GM12878 (cell line): ENCODE data around the gene MMP20. TPM values are rescaled to one million over a fixed set of nuclear protein-coding genes. Genes with fewer than 3 reads are reported as not detected.
A peak's percentile ranks its signal among the peaks of the same experiment; 100 is the strongest.

Experiments
- ATF7 ChIP-seq: fragments of 450-650 bp; IDR thresholded peaks from 2 replicates; pipeline ENCODE4 v1.6.1; 2016; ENCODE audit warnings: low read depth, mild to moderate bottlenecking
- BACH1 ChIP-seq: fragments of 450-650 bp; IDR thresholded peaks from 2 replicates; pipeline ENCODE4 v1.6.1; 2017; ENCODE audit warnings: mild to moderate bottlenecking, borderline replicate concordance
- BHLHE40 ChIP-seq, 2 experiments: fragments of 450-650 bp in 1 of 2; IDR thresholded peaks; 2 replicates each; pipeline ENCODE4 v1.6.1; 2011 to 2017; ENCODE audit warnings: low read depth in 2 of 2, borderline replicate concordance in 1 of 2, improper control_type of control experiment in 1 of 2, low read length in 1 of 2, mild to moderate bottlenecking in 1 of 2
- CHD1 ChIP-seq: IDR thresholded peaks from 2 replicates; pipeline ENCODE4 v1.6.1; 2012; ENCODE audit warnings: low read depth, low read length, improper control_type of control experiment
- CHD2 ChIP-seq: IDR thresholded peaks from 2 replicates; pipeline ENCODE4 v1.6.1; 2011; ENCODE audit warnings: low read depth, low read length, improper control_type of control experiment, borderline replicate concordance
- CREB1 ChIP-seq: IDR thresholded peaks from 2 replicates; pipeline ENCODE4 v1.6.1; 2012; ENCODE audit warnings: low read depth, mild to moderate bottlenecking, inconsistent platforms
- CTCF ChIP-seq, 3 experiments: IDR thresholded peaks in 2 of 3; conservative IDR thresholded peaks in 1 of 3; 2 replicates each; pipeline ENCODE4 v1.5.1; 2011; ENCODE audit warnings: low read depth in 3 of 3, low read length in 3 of 3, mild to moderate bottlenecking in 3 of 3, control low read depth in 2 of 3, moderate library complexity in 2 of 3, inconsistent platforms in 1 of 3, mixed read lengths in 1 of 3; ENCODE audit not compliant: control insufficient read depth in 2 of 3, insufficient read depth in 1 of 3; ENCODE audit errors: extremely low read depth in 1 of 3
- CUX1 ChIP-seq: IDR thresholded peaks from 2 replicates; pipeline ENCODE4 v1.6.1; 2012; ENCODE audit warnings: improper control_type of control experiment, low read depth, low read length; ENCODE audit not compliant: insufficient replicate concordance
- EED ChIP-seq: sonication (generic); IDR thresholded peaks from 2 replicates; pipeline ENCODE4 v1.6.1; 2016; ENCODE audit warnings: antibody characterized with exemption, low read depth
- HDAC2 ChIP-seq: fragments of 200-600 bp; sonication (generic); IDR thresholded peaks from 2 replicates; pipeline ENCODE4 v1.6.1; 2017
- HDAC6 ChIP-seq: fragments of 200-600 bp; sonication (generic); IDR thresholded peaks from one replicate; pipeline ENCODE4 v1.8.0; 2017; ENCODE audit warnings: antibody characterized with exemption; ENCODE audit not compliant: unreplicated experiment
- IKZF1 ChIP-seq: fragments of 450-650 bp; conservative IDR thresholded peaks from 2 replicates; pipeline ENCODE4 v1.6.1; 2017; ENCODE audit warnings: antibody characterized with exemption, mild to moderate bottlenecking
- IRF5 ChIP-seq: fragments of 450-650 bp; IDR thresholded peaks from 2 replicates; pipeline ENCODE4 v1.6.1; 2017; ENCODE audit warnings: borderline replicate concordance
- JUNB ChIP-seq: IDR thresholded peaks from 2 replicates; pipeline ENCODE4 v1.6.1; 2016; ENCODE audit warnings: antibody characterized with exemption, mild to moderate bottlenecking
- MLLT1 ChIP-seq: fragments of 450-650 bp; IDR thresholded peaks from 2 replicates; pipeline ENCODE4 v1.6.1; 2016; ENCODE audit warnings: mild to moderate bottlenecking
- MTA3 ChIP-seq: IDR thresholded peaks from 2 replicates; pipeline ENCODE4 v1.6.1; 2012; ENCODE audit warnings: low read length, inconsistent platforms, borderline replicate concordance
- NFYA ChIP-seq: IDR thresholded peaks from 2 replicates; pipeline ENCODE4 v1.6.1; 2011; ENCODE audit warnings: low read depth, mild to moderate bottlenecking, low read length, improper control_type of control experiment, borderline replicate concordance
- NFYB ChIP-seq: IDR thresholded peaks from 2 replicates; pipeline ENCODE4 v1.6.1; 2011; ENCODE audit warnings: low read depth, mild to moderate bottlenecking, low read length, improper control_type of control experiment, moderate library complexity; ENCODE audit not compliant: insufficient read depth
- PAX8 ChIP-seq: fragments of 450-650 bp; IDR thresholded peaks from 2 replicates; pipeline ENCODE4 v1.6.1; 2017; ENCODE audit warnings: mild to moderate bottlenecking, moderate library complexity
- RAD51 ChIP-seq: fragments of 450-650 bp; IDR thresholded peaks from 2 replicates; pipeline ENCODE4 v1.6.1; 2016; ENCODE audit warnings: moderate library complexity, mild to moderate bottlenecking, inconsistent platforms
- SMAD5 ChIP-seq: IDR thresholded peaks from 2 replicates; pipeline ENCODE4 v1.6.1; 2016; ENCODE audit warnings: antibody characterized with exemption, low read depth
- polyA plus RNA-seq, 11 experiments: library from polyadenylated mRNA; depleted of rRNA in 4 of 11; unstranded in 6 of 11; stranded (reverse) in 5 of 11; fragments of >200 nt; fragmentation: Nextera tagmentation in 4 of 11; fragmentation: Illumina TruSeq in 1 of 11; extraction: Ambion mirVana in 4 of 11; extraction: Trizol in 1 of 11; gene quantifications; 1 replicate in 1 of 11; 2 replicates in 10 of 11; pipeline versions ENCODE4 v1.2.1 to v1.2.3, GENCODE V29; 2011 to 2016; ENCODE audit warnings: inconsistent platforms in 2 of 11, missing spikeins in 2 of 11, low read depth in 1 of 11
- total RNA-seq, 4 experiments: library from RNA; depleted of rRNA in 3 of 4; stranded (reverse); fragments of >200 nt in 3 of 4; fragmentation: Illumina TruSeq in 1 of 4; extraction: Trizol in 1 of 4; gene quantifications; 2 replicates each; pipeline versions ENCODE4 v1.2.1 to v1.2.3, GENCODE V29; 2013 to 2021

The MMP20 gene
- total and polyA plus RNA-seq, 10 of the 15 experiments (the other 5 are each of a cell fraction or from before 2014, with no cell fraction given), result 0.10 to 0.57 (median 0.19) TPM; not detected in 2

GRCh38 chr11:102534261-102534872 lies 90.8 kb downstream of the MMP20 start (continued):
- TF ChIP-seq IRF5 (no peak), BACH1 (no peak), CHD1 (no peak), CUX1 (no peak), NFYB (no peak), MTA3 (no peak), HDAC2 (no peak), SMAD5 (no peak), EED (peak; percentile 45; the same call in 1 of the 2 replicates), RAD51 (no peak), IKZF1 (0 out of 2 replicates have a peak, but pooled peaks have one; percentile 11), NFYA (no peak), CREB1 (no peak), PAX8 (no peak), ATF7 (no peak), CHD2 (no peak), CTCF (IDR thresholded peaks at IDR 0.05 in 2 of 3, conservative IDR thresholded peaks at IDR 0.05 in 1 of 3; ENCODE audit: control insufficient read depth in 2 of 3, extremely low read depth in 1 of 3, insufficient read depth in 1 of 3, low read depth in 3 of 3, low read length in 3 of 3) (peak; percentile 29 to 41 (median 35); a peak in 5 of 6 replicates), HDAC6 (no peak), BHLHE40 (IDR thresholded peaks at IDR 0.05; ENCODE audit: borderline replicate concordance in 1 of 2, low read depth in 2 of 2, low read length in 1 of 2) (no peak), MLLT1 (no peak), JUNB (no peak)
